ENCODE results near the gene CTSH. TPM values are rescaled to one million over a fixed set of nuclear protein-coding genes. Genes with fewer than 3 reads are reported as not detected.
A peak's percentile ranks its signal among the peaks of the same experiment; 100 is the strongest.

The CTSH gene
- total RNA-seq, 2 experiments from 2014 or later, result 11.1 to 11.4 TPM

GRCh38 chr15:78927077-78927790 lies 17.6 kb downstream of the CTSH start:
- ChIA-PET POLR2A (no interaction called here), CTCF (no interaction called here)
- Histone ChIP-seq H3K36me3 (ENCODE audit: insufficient read depth, low read length) (peaks cover 40% of the 10 kb centered on the region), H3K4me1 (ENCODE audit: insufficient read depth, low read length) (no peaks in the 10 kb centered on the region), H3K27ac (ENCODE audit: low read depth in 1 of 2, low read length in 2 of 2) (no peak overlapping the region), H3K27me3 (ENCODE audit: control insufficient read depth in 1 of 2, insufficient read depth in 2 of 2, low read length in 2 of 2) (no peaks in the 10 kb centered on the region), H3K9me3 (ENCODE audit: control insufficient read depth in 1 of 2, insufficient read depth in 1 of 2, low read length in 2 of 2) (no peaks in the 10 kb centered on the region), H3K4me3 (ENCODE audit: low read length) (no peak overlapping the region)
- DNase-seq (peak in 2 of 14 experiments; percentile 62 to 71), ATAC-seq (ENCODE audit: poor library complexity) (no peak)
- intact Hi-C loops (cut with DNase I, micrococcal nuclease), result no loop called here
- no peak for TF ChIP-seq CTCF (IDR thresholded peaks at IDR 0.05)
- Mint-ChIP-seq H3K27ac (peak overlapping the region; percentile 56), H3K4me3 (no peak overlapping the region), H3K4me1 (ENCODE audit: low read depth) (no peaks in the 10 kb centered on the region), H3K9me3 (no peaks in the 10 kb centered on the region), H3K36me3 (ENCODE audit: low read depth) (peaks cover 21% of the 10 kb centered on the region), H3K27me3 (no peaks in the 10 kb centered on the region)

GRCh38 chr15:78925956-78926743 lies 18.7 kb downstream of the CTSH start:
- no peaks in the 10 kb centered on the region for H3K4me1 Mint-ChIP-seq (ENCODE audit: low read depth)
- peaks cover 32% of the 10 kb centered on the region for H3K36me3 Mint-ChIP-seq (ENCODE audit: low read depth)
- H3K27ac Mint-ChIP-seq, result peak overlapping the region; percentile 56
- DNase-seq, result peak in 1 of 14 experiments; percentile 20
- H3K4me3 Mint-ChIP-seq, result no peak overlapping the region
- no peaks in the 10 kb centered on the region for H3K27me3 Mint-ChIP-seq
- no peak overlapping the region for H3K27ac ChIP-seq (ENCODE audit: low read depth in 1 of 2, low read length in 2 of 2)
- peaks cover 51% of the 10 kb centered on the region for H3K36me3 ChIP-seq (ENCODE audit: insufficient read depth, low read length)
- ChIA-PET POLR2A (no interaction called here), CTCF (no interaction called here)
- no peaks in the 10 kb centered on the region for H3K27me3 ChIP-seq (ENCODE audit: control insufficient read depth in 1 of 2, insufficient read depth in 2 of 2, low read length in 2 of 2)
- H3K4me3 ChIP-seq (ENCODE audit: low read length), result no peak overlapping the region
- no peaks in the 10 kb centered on the region for H3K4me1 ChIP-seq (ENCODE audit: insufficient read depth, low read length)
- H3K9me3 ChIP-seq (ENCODE audit: control insufficient read depth in 1 of 2, insufficient read depth in 1 of 2, low read length in 2 of 2), result no peaks in the 10 kb centered on the region
- TF ChIP-seq CTCF (IDR thresholded peaks at IDR 0.05), result no peak
- ATAC-seq (ENCODE audit: poor library complexity), result no peak
- intact Hi-C loops (cut with DNase I, micrococcal nuclease), result no loop called here
- H3K9me3 Mint-ChIP-seq, result no peaks in the 10 kb centered on the region

GRCh38 chr15:78925076-78925624 lies 19.7 kb downstream of the CTSH start:
- DNase-seq, result no peak
- Histone ChIP-seq H3K27me3 (ENCODE audit: control insufficient read depth in 1 of 2, insufficient read depth in 2 of 2, low read length in 2 of 2) (no peaks in the 10 kb centered on the region), H3K27ac (ENCODE audit: low read depth in 1 of 2, low read length in 2 of 2) (no peak overlapping the region), H3K9me3 (ENCODE audit: control insufficient read depth in 1 of 2, insufficient read depth in 1 of 2, low read length in 2 of 2) (no peaks in the 10 kb centered on the region), H3K4me1 (ENCODE audit: insufficient read depth, low read length) (no peaks in the 10 kb centered on the region), H3K36me3 (ENCODE audit: insufficient read depth, low read length) (peaks cover 51% of the 10 kb centered on the region), H3K4me3 (ENCODE audit: low read length) (no peak overlapping the region)
- H3K27me3 Mint-ChIP-seq, result no peaks in the 10 kb centered on the region
- H3K27ac Mint-ChIP-seq, result peak overlapping the region; percentile 8
- ChIA-PET CTCF (no interaction called here), POLR2A (no interaction called here)
- intact Hi-C loops (cut with DNase I, micrococcal nuclease), result no loop called here
- H3K9me3 Mint-ChIP-seq, result no peaks in the 10 kb centered on the region
- H3K36me3 Mint-ChIP-seq (ENCODE audit: low read depth), result peaks cover 36% of the 10 kb centered on the region
- no peaks in the 10 kb centered on the region for H3K4me1 Mint-ChIP-seq (ENCODE audit: low read depth)
- no peak for TF ChIP-seq CTCF (IDR thresholded peaks at IDR 0.05)
- ATAC-seq (ENCODE audit: poor library complexity), result no peak
- no peak overlapping the region for H3K4me3 Mint-ChIP-seq

Data from CD4-positive, alpha-beta T cell (primary cell).